Measurements from ENCODE around the gene TMEM213. TPM values are rescaled to one million over a fixed set of nuclear protein-coding genes. Genes with fewer than 3 reads are reported as not detected.

The TMEM213 gene
- total and polyA plus RNA-seq, 10 of the 15 experiments (the other 5 are each of a cell fraction or from before 2014, with no cell fraction given): not detected

DNA sequence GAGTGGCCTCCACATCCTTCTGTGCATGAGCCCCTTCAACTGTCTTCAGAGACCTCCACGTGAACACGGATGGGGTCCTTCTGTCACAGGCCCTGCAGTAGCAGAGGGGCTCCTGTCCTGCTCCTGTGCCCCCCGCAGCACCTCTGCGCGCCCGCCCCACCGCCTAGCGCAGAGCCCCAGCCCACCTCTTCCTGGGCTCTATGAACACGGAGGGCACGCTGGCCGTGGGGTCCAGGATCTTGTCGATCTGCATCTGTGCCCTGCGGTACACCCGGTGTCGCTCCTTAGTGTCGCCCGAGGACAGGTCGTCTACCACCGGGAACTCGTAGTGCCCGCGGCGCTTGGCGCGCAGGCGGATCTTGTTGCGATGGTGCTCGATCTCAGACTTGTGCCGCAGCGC, 71.6 kb downstream of the TMEM213 start:
- no peaks in the 10 kb centered on the region for H3K9me3 ChIP-seq (replicated peaks; ENCODE audit: control insufficient read depth, insufficient read depth, low read length)
- no peak overlapping the region for H2AFZ ChIP-seq (ENCODE audit: control insufficient read depth, low read depth, low read length)
- no peak overlapping the region for H3K27ac ChIP-seq (ENCODE audit: control insufficient read depth, insufficient read depth)
- H3K4me2 ChIP-seq (ENCODE audit: control insufficient read depth, insufficient read depth): no peak overlapping the region
- no TSS peak for BruUV-seq (replicated peaks)
- no peak for FAIRE-seq
- in situ Hi-C loops (cut with MboI) (no loop called here), intact Hi-C loops (cut with micrococcal nuclease; ENCODE audit: unreplicated experiment) (loop anchor here (5.0 kb wide), 2 partner anchors 117 to 422 kb away; no protein-coding TSS in a partner anchor)
- DNase-seq (ENCODE audit: low read depth, low spot score): no peak
- ChIA-PET POLR2A (no interaction called here), CTCF (no interaction called here), RAD21 (ENCODE audit: unreplicated experiment) (no interaction called here), SMC1A (ENCODE audit: uncharacterized antibody, unreplicated experiment) (no interaction called here)
- ATAC-seq: no peak
- H3K36me3 ChIP-seq (ENCODE audit: control insufficient read depth in 2 of 2, insufficient read depth in 2 of 2, low read length in 1 of 2): no peaks in the 10 kb centered on the region
- H3K4me3 ChIP-seq: no peak overlapping the region
- no peak overlapping the region for H3K9ac ChIP-seq (ENCODE audit: control insufficient read depth, insufficient read depth, low read length)
- H4K20me1 ChIP-seq (ENCODE audit: control insufficient read depth, insufficient read depth): no peaks in the 10 kb centered on the region
- H3K27me3 ChIP-seq (replicated peaks in 1 of 2; ENCODE audit: control insufficient read depth in 2 of 2, insufficient read depth in 2 of 2, low read length in 1 of 2): no peaks in the 10 kb centered on the region
- no peaks in the 10 kb centered on the region for H3K4me1 ChIP-seq (ENCODE audit: control insufficient read depth, insufficient read depth, low read length)
- 93% methylated on average over 27 of the region's 30 CpGs for WGBS (ENCODE audit: insufficient coverage, insufficient replicate concordance, low lambda C conversion rate, missing lambda C conversion rate)
- no peaks in the 10 kb centered on the region for H3K79me2 ChIP-seq (ENCODE audit: control insufficient read depth, insufficient read depth, low read length)
- TF ChIP-seq NFYA (IDR thresholded peaks at IDR 0.05; ENCODE audit: borderline replicate concordance, low read depth, low read length): no peak
- TF ChIP-seq NR2C2 (IDR thresholded peaks at IDR 0.05; ENCODE audit: borderline replicate concordance, control insufficient read depth, insufficient read length, low read depth): no peak
- no peak for TF ChIP-seq RFX5 (IDR thresholded peaks at IDR 0.05; ENCODE audit: low read depth, low read length)
- TF ChIP-seq BMI1 (IDR thresholded peaks at IDR 0.05; ENCODE audit: borderline replicate concordance): no peak
- TF ChIP-seq ZNF24 (IDR thresholded peaks at IDR 0.05): no peak
- no peak for TF ChIP-seq YY1 (IDR thresholded peaks at IDR 0.05; ENCODE audit: low read depth, low read length)
- TF ChIP-seq TCF7 (IDR thresholded peaks at IDR 0.05; ENCODE audit: borderline replicate concordance): no peak
- TF ChIP-seq FOXK2 (IDR thresholded peaks at IDR 0.05): no peak
- TF ChIP-seq MEF2B (IDR thresholded peaks at IDR 0.05; ENCODE audit: partially characterized antibody, poor library complexity, severe bottlenecking): no peak
- TF ChIP-seq, protein P1, sequence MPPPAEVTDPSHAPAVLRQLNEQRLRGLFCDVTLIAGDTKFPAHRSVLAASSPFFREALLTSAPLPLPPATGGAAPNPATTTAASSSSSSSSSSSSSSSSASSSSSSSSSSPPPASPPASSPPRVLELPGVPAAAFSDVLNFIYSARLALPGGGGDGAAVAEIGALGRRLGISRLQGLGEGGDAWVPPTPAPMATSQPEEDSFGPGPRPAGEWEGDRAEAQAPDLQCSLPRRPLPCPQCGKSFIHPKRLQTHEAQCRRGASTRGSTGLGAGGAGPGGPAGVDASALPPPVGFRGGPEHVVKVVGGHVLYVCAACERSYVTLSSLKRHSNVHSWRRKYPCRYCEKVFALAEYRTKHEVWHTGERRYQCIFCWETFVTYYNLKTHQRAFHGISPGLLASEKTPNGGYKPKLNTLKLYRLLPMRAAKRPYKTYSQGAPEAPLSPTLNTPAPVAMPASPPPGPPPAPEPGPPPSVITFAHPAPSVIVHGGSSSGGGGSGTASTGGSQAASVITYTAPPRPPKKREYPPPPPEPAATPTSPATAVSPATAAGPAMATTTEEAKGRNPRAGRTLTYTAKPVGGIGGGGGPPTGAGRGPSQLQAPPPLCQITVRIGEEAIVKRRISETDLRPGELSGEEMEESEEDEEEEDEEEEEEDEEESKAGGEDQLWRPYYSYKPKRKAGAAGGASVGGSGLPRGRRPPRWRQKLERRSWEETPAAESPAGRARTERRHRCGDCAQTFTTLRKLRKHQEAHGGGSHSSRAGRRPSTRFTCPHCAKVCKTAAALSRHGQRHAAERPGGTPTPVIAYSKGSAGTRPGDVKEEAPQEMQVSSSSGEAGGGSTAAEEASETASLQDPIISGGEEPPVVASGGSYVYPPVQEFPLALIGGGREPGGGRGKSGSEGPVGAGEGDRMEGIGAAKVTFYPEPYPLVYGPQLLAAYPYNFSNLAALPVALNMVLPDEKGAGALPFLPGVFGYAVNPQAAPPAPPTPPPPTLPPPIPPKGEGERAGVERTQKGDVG (CRISPR knock-in tag; IDR thresholded peaks at IDR 0.05): no peak
- TF ChIP-seq, protein P2, sequence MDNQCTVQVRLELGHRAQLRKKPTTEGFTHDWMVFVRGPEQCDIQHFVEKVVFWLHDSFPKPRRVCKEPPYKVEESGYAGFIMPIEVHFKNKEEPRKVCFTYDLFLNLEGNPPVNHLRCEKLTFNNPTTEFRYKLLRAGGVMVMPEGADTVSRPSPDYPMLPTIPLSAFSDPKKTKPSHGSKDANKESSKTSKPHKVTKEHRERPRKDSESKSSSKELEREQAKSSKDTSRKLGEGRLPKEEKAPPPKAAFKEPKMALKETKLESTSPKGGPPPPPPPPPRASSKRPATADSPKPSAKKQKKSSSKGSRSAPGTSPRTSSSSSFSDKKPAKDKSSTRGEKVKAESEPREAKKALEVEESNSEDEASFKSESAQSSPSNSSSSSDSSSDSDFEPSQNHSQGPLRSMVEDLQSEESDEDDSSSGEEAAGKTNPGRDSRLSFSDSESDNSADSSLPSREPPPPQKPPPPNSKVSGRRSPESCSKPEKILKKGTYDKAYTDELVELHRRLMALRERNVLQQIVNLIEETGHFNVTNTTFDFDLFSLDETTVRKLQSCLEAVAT (IDR thresholded peaks at IDR 0.05): no peak
- no peak for TF ChIP-seq ZBTB11 (CRISPR knock-in tag; IDR thresholded peaks at IDR 0.05)
- TF ChIP-seq, protein P3, sequence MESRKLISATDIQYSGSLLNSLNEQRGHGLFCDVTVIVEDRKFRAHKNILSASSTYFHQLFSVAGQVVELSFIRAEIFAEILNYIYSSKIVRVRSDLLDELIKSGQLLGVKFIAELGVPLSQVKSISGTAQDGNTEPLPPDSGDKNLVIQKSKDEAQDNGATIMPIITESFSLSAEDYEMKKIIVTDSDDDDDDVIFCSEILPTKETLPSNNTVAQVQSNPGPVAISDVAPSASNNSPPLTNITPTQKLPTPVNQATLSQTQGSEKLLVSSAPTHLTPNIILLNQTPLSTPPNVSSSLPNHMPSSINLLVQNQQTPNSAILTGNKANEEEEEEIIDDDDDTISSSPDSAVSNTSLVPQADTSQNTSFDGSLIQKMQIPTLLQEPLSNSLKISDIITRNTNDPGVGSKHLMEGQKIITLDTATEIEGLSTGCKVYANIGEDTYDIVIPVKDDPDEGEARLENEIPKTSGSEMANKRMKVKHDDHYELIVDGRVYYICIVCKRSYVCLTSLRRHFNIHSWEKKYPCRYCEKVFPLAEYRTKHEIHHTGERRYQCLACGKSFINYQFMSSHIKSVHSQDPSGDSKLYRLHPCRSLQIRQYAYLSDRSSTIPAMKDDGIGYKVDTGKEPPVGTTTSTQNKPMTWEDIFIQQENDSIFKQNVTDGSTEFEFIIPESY (IDR thresholded peaks at IDR 0.05): no peak
- no peak for TF ChIP-seq KAT2A (conservative IDR thresholded peaks at IDR 0.05; ENCODE audit: control insufficient read depth, low read depth, low read length)
- TF ChIP-seq ZNF384 (IDR thresholded peaks at IDR 0.05; ENCODE audit: borderline replicate concordance, low read depth, low read length): no peak
- TF ChIP-seq ATF7 (IDR thresholded peaks at IDR 0.05; ENCODE audit: low read depth): no peak
